HT1080 (cell line): ENCODE results near the gene TTC7B. TPM values are rescaled to one million over a fixed set of nuclear protein-coding genes. Genes with fewer than 3 reads are reported as not detected.

Experiments used
- DNase-seq: peaks from one replicate; pipeline ENCODE4 v3.0.0-alpha.2; 2015; ENCODE audit warnings: low read depth
- total RNA-seq: library from RNA; depleted of rRNA; stranded (reverse); fragments of >200 nt; shearing (Covaris generic); gene quantifications from 2 replicates; pipeline ENCODE4 v1.2.3, GENCODE V29; 2014; rRNA removed

Gene TTC7B
- total RNA-seq, 1 experiment from 2014 or later, result 44.8 TPM

GRCh38 chr14:90498198-90498597 lies 318.0 kb downstream of the TTC7B start:
- no peak for DNase-seq

GRCh38 chr14:90496379-90496778 lies 319.9 kb downstream of the TTC7B start:
- no peak for DNase-seq

- peak; percentile 57 for DNase-seq
These were observed 320.6 kb downstream of the TTC7B start for GRCh38 chr14:90495357-90496276.

GRCh38 chr14:90491911-90492531 lies 324.2 kb downstream of the TTC7B start:
- no peak for DNase-seq

- no peak for DNase-seq
These were observed 324.9 kb downstream of the TTC7B start for GRCh38 chr14:90491221-90491885.

GRCh38 chr14:90490720-90491050 lies 325.5 kb downstream of the TTC7B start:
- no peak for DNase-seq

GRCh38 chr14:90489916-90490719 lies 326.1 kb downstream of the TTC7B start:
- no peak for DNase-seq

GRCh38 chr14:90489306-90489705 lies 326.9 kb downstream of the TTC7B start:
- DNase-seq, result no peak

GRCh38 chr14:90488256-90488655 lies 328.0 kb downstream of the TTC7B start:
- DNase-seq, result no peak

GRCh38 chr14:90487462-90487861 lies 328.8 kb downstream of the TTC7B start:
- DNase-seq, result no peak

GRCh38 chr14:90487031-90487430 lies 329.2 kb downstream of the TTC7B start:
- no peak for DNase-seq

- DNase-seq, result no peak
These were observed 331.9 kb downstream of the TTC7B start for GRCh38 chr14:90484291-90484690.

- DNase-seq, result no peak
These were observed 332.7 kb downstream of the TTC7B start for GRCh38 chr14:90483571-90483974.

- no peak for DNase-seq
These were observed 333.1 kb downstream of the TTC7B start for GRCh38 chr14:90483117-90483516.

GRCh38 chr14:90475298-90475697 lies 340.9 kb downstream of the TTC7B start:
- no peak for DNase-seq

Other genes starting within 250 kb of the TTC7B start
- 3.0 and 3.6 TPM in 2 replicates for gene RPS6KA5, start 244.2 kb upstream of the TTC7B start, total RNA-seq